NCI-H510A treated with DMSO at 0.1 percent for 48 hours (cell line): Measurements from ENCODE around the gene INA.
A peak's percentile ranks its signal among the peaks of the same experiment; 100 is the strongest.
"Not testable (repeated sequence)": the region's sequence is repeated elsewhere in the genome, so short reads cannot be mapped to it uniquely, and the experiment has no call there.

Source experiments
- DNase-seq: peaks from one replicate; lab custom pipeline; 2025; lab: John Stamatoyannopoulos, UW

The INA gene

GRCh38 chr10:103276896-103277712 lies at the start of gene INA:
TSS of gene INA (plus strand) at chr10:103277138. CDS start at chr10:103277212, 74 bp downstream.
- DNase-seq, result peak; percentile 76

GRCh38 chr10:103227416-103227815 lies 49.5 kb upstream of the INA start:
- no peak for DNase-seq

GRCh38 chr10:103231047-103231551 lies 45.8 kb upstream of the INA start:
- DNase-seq, result no peak

GRCh38 chr10:103232131-103232673 lies 44.7 kb upstream of the INA start:
- DNase-seq, result no peak

- DNase-seq, result no peak
Observed at GRCh38 chr10:103232772-103233488, 44.0 kb upstream of the INA start.

- DNase-seq, result no peak
Observed at GRCh38 chr10:103235775-103236174, 41.2 kb upstream of the INA start.

GRCh38 chr10:103238506-103239252 lies 38.3 kb upstream of the INA start:
- no peak for DNase-seq

GRCh38 chr10:103241262-103242011 lies 35.5 kb upstream of the INA start:
- peak; percentile 34 for DNase-seq

GRCh38 chr10:103244666-103245271 lies 32.2 kb upstream of the INA start:
- DNase-seq, result peak; percentile 42

- not testable (repeated sequence) for DNase-seq
Observed at GRCh38 chr10:103245587-103245986, 31.4 kb upstream of the INA start, which contains the start of gene RPEL1. TSS of gene RPEL1 (plus strand) at chr10:103245887. CDS start at chr10:103245997, 110 bp downstream.

- no peak for DNase-seq
Observed at GRCh38 chr10:103246324-103246723, 30.6 kb upstream of the INA start.

- no peak for DNase-seq
Observed at GRCh38 chr10:103254113-103254512, 22.8 kb upstream of the INA start.

GRCh38 chr10:103254538-103255325 lies 22.2 kb upstream of the INA start:
- no peak for DNase-seq

GRCh38 chr10:103256613-103257012 lies 20.3 kb upstream of the INA start:
- DNase-seq, result no peak

- no peak for DNase-seq
Observed at GRCh38 chr10:103257812-103258211, 19.1 kb upstream of the INA start.

GRCh38 chr10:103258928-103259327 lies 18.0 kb upstream of the INA start:
- DNase-seq, result not testable (repeated sequence)

GRCh38 chr10:103259989-103260388 lies 16.9 kb upstream of the INA start:
- DNase-seq, result no peak

- no peak for DNase-seq
Observed at GRCh38 chr10:103262229-103262628, 14.7 kb upstream of the INA start.

- no peak for DNase-seq
Observed at GRCh38 chr10:103265717-103266329, 11.1 kb upstream of the INA start.
